ENCODE measurements around the gene PDPK1.
"Not testable (repeated sequence)": the region's sequence is repeated elsewhere in the genome, so short reads cannot be mapped to it uniquely, and the experiment has no call there.

DNA sequence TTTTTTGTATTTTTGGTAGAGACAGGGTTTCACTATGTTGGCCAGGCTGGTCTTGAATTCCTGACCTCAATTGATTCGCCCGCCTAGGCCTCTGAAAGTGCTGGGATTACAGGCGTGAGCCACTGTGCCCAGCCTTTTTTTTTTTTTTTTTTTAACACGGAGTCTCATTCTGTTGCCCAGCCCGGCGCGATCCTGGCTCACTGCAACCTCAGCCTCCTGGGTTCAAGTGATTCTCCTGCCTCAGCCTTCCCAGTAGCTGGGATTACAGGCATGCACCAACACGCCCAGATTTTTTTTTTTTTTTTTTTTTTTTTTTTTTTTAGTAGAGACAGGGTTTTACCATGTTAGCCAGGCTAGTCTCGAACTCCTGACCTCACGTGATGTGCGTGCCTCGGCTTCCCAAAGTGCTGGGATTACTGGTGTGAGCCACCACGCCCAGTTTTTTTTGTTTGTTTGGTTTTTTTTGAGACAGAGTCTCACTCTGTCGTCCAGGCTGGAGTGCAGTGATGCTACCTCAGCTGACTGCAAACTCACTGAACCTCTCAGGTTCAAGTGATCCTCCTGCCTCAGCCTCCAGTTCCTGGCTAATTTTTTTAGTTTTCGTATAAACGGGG is 4.6 kb upstream of the PDPK1 start:
- TF ChIP-seq, protein P1, sequence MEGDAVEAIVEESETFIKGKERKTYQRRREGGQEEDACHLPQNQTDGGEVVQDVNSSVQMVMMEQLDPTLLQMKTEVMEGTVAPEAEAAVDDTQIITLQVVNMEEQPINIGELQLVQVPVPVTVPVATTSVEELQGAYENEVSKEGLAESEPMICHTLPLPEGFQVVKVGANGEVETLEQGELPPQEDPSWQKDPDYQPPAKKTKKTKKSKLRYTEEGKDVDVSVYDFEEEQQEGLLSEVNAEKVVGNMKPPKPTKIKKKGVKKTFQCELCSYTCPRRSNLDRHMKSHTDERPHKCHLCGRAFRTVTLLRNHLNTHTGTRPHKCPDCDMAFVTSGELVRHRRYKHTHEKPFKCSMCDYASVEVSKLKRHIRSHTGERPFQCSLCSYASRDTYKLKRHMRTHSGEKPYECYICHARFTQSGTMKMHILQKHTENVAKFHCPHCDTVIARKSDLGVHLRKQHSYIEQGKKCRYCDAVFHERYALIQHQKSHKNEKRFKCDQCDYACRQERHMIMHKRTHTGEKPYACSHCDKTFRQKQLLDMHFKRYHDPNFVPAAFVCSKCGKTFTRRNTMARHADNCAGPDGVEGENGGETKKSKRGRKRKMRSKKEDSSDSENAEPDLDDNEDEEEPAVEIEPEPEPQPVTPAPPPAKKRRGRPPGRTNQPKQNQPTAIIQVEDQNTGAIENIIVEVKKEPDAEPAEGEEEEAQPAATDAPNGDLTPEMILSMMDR (IDR thresholded peaks at IDR 0.05) = not testable (repeated sequence)
- TF ChIP-seq ZFX (IDR thresholded peaks at IDR 0.05; ENCODE audit: borderline replicate concordance) = not testable (repeated sequence)
